Left hindlimb (tissue), 1 donor: ENCODE measurements around the gene ARSA.

Experiments used
- DNase-seq: peaks from one replicate; pipeline ENCODE4 v3.0.0-alpha.2; 2018

Gene ARSA

GRCh38 chr22:50577697-50577986, 50.3 kb downstream of the ARSA start:
- no peak for DNase-seq

- no peak for DNase-seq
Observed at GRCh38 chr22:50576806-50577696, 50.9 kb downstream of the ARSA start.

- DNase-seq = no peak
Observed at GRCh38 chr22:50576070-50576469, 51.9 kb downstream of the ARSA start.

- no peak for DNase-seq
Observed at GRCh38 chr22:50575426-50575941, 52.5 kb downstream of the ARSA start.
